ENCODE results near the gene AUTS2.

Gene AUTS2

DNA sequence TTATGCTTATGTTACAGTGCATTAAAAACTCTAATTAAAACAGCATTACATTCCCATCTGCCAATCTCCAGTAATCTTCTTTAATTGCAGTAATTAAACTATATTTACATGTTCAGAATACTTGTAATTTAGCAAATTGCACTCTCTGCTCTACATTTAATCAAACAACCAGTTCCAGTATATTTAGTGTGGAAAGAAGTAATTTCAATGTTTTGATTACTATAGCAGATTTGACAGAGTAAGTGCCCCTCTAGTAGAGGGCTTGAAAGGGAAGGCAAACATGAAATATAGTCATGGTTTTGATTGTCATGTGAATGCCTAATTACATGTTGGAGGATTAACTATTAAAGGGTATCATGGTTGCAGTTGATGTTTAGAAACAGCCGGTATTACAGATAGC lies 739.7 kb downstream of the AUTS2 start:
- no peak overlapping the region for H3K4me3 ChIP-seq (ENCODE audit: low read length)
- TF ChIP-seq, protein P1, sequence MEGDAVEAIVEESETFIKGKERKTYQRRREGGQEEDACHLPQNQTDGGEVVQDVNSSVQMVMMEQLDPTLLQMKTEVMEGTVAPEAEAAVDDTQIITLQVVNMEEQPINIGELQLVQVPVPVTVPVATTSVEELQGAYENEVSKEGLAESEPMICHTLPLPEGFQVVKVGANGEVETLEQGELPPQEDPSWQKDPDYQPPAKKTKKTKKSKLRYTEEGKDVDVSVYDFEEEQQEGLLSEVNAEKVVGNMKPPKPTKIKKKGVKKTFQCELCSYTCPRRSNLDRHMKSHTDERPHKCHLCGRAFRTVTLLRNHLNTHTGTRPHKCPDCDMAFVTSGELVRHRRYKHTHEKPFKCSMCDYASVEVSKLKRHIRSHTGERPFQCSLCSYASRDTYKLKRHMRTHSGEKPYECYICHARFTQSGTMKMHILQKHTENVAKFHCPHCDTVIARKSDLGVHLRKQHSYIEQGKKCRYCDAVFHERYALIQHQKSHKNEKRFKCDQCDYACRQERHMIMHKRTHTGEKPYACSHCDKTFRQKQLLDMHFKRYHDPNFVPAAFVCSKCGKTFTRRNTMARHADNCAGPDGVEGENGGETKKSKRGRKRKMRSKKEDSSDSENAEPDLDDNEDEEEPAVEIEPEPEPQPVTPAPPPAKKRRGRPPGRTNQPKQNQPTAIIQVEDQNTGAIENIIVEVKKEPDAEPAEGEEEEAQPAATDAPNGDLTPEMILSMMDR (conservative IDR thresholded peaks at IDR 0.05; ENCODE audit: low read depth, low read length): no peak
- no peak for DNase-seq (ENCODE audit: low read depth)

DNA sequence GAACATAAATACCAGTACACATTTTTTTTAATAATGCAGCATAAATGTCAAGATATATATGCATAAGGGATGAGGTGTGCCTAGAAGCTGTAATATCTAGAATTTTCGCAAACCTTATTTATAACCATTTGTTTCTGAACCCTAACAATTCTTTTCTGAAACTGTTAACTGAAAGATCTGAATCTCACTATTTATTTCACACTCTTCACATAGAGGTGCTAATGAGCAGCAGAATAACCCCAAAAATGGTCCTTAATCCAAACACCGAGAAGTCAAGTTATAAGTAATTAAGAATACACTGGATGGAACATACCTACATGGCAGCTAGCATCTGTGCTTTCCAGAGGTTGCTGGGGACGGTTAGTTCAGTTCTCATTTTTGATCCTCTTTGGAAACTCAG lies 742.0 kb downstream of the AUTS2 start:
- TF ChIP-seq, protein P1 (conservative IDR thresholded peaks at IDR 0.05; ENCODE audit: low read depth, low read length): no peak
- DNase-seq (ENCODE audit: low read depth): no peak
- no peak overlapping the region for H3K4me3 ChIP-seq (ENCODE audit: low read length)

DNA sequence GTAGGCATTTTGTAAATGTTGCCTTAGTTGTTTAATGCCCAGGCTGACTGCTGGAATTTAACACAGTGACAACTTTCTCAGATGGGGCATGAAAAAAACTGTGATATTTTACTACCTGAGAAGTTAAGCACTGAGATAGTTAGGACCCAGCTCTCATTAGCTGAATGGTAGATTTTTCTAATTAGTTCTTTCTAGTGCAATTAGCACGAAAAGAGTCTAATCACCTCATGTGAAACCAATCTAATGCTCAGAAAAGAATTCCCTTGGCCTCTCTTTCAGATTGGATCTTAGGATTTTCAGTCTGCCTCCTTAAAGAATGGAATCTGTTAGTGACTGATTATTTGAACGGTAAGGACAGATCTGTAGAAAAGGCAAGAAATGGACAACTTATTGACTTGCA lies 743.2 kb downstream of the AUTS2 start:
- no peak overlapping the region for H3K4me3 ChIP-seq (ENCODE audit: low read length)
- DNase-seq (ENCODE audit: low read depth): no peak
- TF ChIP-seq, protein P1 (conservative IDR thresholded peaks at IDR 0.05; ENCODE audit: low read depth, low read length): no peak

DNA sequence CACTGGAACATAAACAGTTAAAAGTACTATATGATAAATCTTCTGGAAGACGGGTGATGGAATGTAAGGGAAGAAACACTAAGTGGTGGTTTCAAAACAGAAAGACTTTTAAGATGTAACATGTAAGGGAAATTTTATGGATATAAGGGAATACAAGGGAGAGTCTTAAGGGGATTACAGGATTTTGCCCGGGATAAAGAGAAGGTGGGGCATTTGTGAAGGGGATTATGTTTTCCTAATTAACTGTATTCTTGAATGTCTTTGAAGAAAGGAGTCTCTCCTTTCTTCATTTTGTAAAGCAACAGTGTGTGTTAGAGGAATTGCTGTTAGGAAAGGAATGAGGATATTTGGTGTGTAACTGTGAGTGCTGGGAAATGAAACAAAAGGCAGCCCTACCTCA lies 745.2 kb downstream of the AUTS2 start:
- H3K4me3 ChIP-seq (ENCODE audit: low read length): no peak overlapping the region
- TF ChIP-seq, protein P1 (conservative IDR thresholded peaks at IDR 0.05; ENCODE audit: low read depth, low read length): no peak
- no peak for DNase-seq (ENCODE audit: low read depth)

DNA sequence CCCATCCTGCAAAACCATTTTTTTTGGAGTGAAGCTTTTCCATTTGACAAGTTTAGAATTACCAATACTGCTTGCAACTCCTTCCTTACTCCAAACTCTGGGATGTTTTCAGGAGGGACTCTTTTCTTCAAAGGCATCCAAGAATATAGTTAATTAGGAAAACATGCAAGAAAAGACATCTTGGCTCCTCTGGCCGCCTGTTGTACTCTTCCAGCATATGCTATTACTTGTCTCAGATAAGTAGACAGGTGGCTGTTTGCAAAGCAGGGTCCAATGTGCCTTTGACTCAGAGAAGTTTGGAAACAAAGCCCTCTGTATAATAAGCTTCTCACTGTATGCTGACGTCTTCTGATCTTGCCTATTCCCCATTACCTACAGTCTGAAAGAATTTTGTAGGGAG lies 746.5 kb downstream of the AUTS2 start:
- DNase-seq (ENCODE audit: low read depth): no peak
- TF ChIP-seq, protein P1 (conservative IDR thresholded peaks at IDR 0.05; ENCODE audit: low read depth, low read length): no peak
- H3K4me3 ChIP-seq (ENCODE audit: low read length): no peak overlapping the region

DNA sequence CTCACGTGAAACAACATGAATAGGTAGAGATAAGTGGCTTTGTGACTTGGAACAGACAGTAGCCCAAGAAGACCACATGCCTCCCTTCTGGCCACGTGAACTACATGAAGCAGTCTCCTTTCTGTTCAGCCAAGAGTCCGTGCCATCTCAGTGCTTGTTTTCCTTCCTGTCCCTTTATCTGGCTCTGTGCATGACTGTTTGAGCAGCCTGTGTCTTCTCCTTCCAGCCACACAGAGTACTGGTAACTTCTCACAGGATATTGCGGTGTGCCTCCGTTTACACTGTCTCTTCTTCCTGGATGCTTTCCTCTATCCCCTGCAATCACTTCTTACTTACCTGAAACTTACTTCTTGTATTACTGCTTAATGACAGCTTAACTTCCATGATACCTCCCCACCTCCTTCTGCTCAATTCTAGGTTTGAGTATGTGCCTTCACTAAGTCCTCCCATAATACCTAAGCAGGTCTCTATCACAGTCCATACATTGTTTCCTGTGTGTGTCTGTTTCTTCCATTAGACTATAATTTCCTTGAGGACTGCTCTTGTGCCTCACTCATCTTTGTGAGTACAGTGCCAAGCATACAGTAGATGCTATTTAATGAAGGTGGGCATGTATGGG lies 748.7 kb downstream of the AUTS2 start:
- no peak for DNase-seq (ENCODE audit: low read depth)
- H3K4me3 ChIP-seq (ENCODE audit: low read length): no peak overlapping the region
- TF ChIP-seq, protein P1 (conservative IDR thresholded peaks at IDR 0.05; ENCODE audit: low read depth, low read length): no peak

DNA sequence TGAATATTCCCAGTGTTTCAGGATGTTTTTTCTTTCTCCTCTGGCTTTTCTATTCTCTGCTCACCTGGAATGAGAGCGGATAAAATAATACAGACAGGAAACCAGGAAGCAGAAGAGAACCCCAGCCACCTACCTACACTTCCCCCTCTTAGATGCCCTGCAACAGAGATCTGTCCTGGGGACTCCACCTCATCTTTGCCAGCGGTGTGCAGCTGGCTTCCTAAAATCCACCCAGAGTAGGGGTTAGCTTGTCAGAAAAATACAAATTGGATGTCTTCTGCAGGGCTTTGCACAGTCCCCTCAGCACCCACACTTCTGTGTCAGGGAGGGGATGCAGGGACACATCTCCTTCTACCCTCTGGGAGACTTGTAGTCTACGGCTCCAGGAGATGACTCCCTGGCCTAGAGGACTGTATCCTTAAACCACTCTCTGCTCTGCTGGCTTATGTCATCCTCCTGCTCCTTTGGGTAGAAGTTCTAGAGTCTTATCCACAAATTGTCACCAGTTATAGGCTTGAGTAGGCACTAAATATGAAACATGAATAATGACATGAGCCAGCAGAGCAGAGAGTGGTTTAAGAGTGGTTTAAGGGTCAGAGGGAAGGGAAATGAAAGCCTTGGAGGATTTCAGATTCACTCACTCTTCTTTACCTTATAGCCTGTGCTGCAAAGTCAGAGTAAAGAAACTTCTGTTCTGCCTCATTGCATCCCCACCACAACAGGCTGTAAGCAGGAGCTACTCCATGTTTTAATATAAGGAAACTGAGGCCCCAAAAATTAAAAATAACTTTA lies 749.4 kb downstream of the AUTS2 start:
- TF ChIP-seq, protein P1 (conservative IDR thresholded peaks at IDR 0.05; ENCODE audit: low read depth, low read length): no peak
- no peak for DNase-seq (ENCODE audit: low read depth)
- H3K4me3 ChIP-seq (ENCODE audit: low read length): no peak overlapping the region
